Keratinocyte (primary cell): Measurements from ENCODE around the gene SLC6A3. TPM values are rescaled to one million over a fixed set of nuclear protein-coding genes. Genes with fewer than 3 reads are reported as not detected.

Experiments used
- DNase-seq: peaks from one replicate; pipeline ENCODE4 v3.0.0-alpha.2; 2011; ENCODE audit warnings: low read depth, missing footprints, low spot score
- FAIRE-seq: peaks from 2 replicates; lab custom pipeline; 2011; peaks lifted over from hg19 to GRCh38; lab: Jason Lieb, UNC
- H2AFZ ChIP-seq: 2 replicates; pipeline ENCODE4 v1.6.0; 2012; ENCODE audit warnings: low read length, control low read depth, inconsistent platforms; ENCODE audit not compliant: control insufficient read depth
- H3K27ac ChIP-seq: 2 replicates; pipeline ENCODE4 v1.5.1; 2011; ENCODE audit warnings: low read length; ENCODE audit not compliant: control insufficient read depth, insufficient read depth
- H3K27me3 ChIP-seq: 3 replicates; pipeline ENCODE4 v1.6.0; 2011; ENCODE audit warnings: low read length; ENCODE audit not compliant: control insufficient read depth, insufficient read depth; ENCODE audit errors: extremely low read depth
- H3K36me3 ChIP-seq, 2 experiments: 2 replicates in 1 of 2; 3 replicates in 1 of 2; pipeline ENCODE4 v1.5.1; 2011; ENCODE audit warnings: low read length in 2 of 2, mild to moderate bottlenecking in 1 of 2; ENCODE audit not compliant: control insufficient read depth in 2 of 2, insufficient read depth in 2 of 2; ENCODE audit errors: extremely low read depth in 1 of 2
- H3K4me1 ChIP-seq: 3 replicates; pipeline ENCODE4 v1.5.1; 2011; ENCODE audit warnings: low read length; ENCODE audit not compliant: control insufficient read depth, insufficient read depth; ENCODE audit errors: extremely low read depth
- H3K4me2 ChIP-seq: 3 replicates; pipeline ENCODE4 v1.6.0; 2011; ENCODE audit warnings: low read depth, low read length; ENCODE audit not compliant: control insufficient read depth, insufficient read depth; ENCODE audit errors: extremely low read depth
- H3K4me3 ChIP-seq, 3 experiments: fragments of 200-600 bp in 1 of 3; sonication (generic) in 1 of 3; 2 replicates in 2 of 3; 3 replicates in 1 of 3; pipeline ENCODE4 v1.5.1; 2011 to 2016; ENCODE audit warnings: low read length in 3 of 3, mild to moderate bottlenecking in 3 of 3, control low read depth in 2 of 3, inconsistent platforms in 1 of 3, low read depth in 1 of 3, mixed read lengths in 1 of 3, mixed run types in 1 of 3, moderate library complexity in 1 of 3; ENCODE audit not compliant: control insufficient read depth in 2 of 3, insufficient read depth in 2 of 3; ENCODE audit errors: extremely low read depth in 1 of 3
- H3K79me2 ChIP-seq: 2 replicates; pipeline ENCODE4 v1.6.0; 2012; ENCODE audit warnings: low read length; ENCODE audit not compliant: control insufficient read depth, insufficient read depth
- H3K9ac ChIP-seq: 3 replicates; pipeline ENCODE4 v1.6.0; 2011; ENCODE audit warnings: low read length; ENCODE audit not compliant: control insufficient read depth, insufficient read depth; ENCODE audit errors: extremely low read depth
- H3K9me1 ChIP-seq: 3 replicates; pipeline ENCODE4 v1.6.0; 2011; ENCODE audit warnings: low read length; ENCODE audit not compliant: control insufficient read depth, insufficient read depth; ENCODE audit errors: extremely low read depth
- H3K9me3 ChIP-seq: 2 replicates; pipeline ENCODE4 v1.5.1; 2012; ENCODE audit warnings: low read depth, low read length; ENCODE audit not compliant: control insufficient read depth
- H4K20me1 ChIP-seq: 3 replicates; pipeline ENCODE4 v1.6.0; 2011; ENCODE audit warnings: low read length; ENCODE audit not compliant: control insufficient read depth, insufficient read depth; ENCODE audit errors: extremely low read depth
- CTCF ChIP-seq, 3 experiments: IDR thresholded peaks in 1 of 3; conservative IDR thresholded peaks in 1 of 3; optimal IDR thresholded peaks in 1 of 3; 2 replicates in 2 of 3; 3 replicates in 1 of 3; pipeline versions ENCODE3 to v1.5.1; 2011; ENCODE audit warnings: low read length in 3 of 3, mild to moderate bottlenecking in 3 of 3, moderate library complexity in 2 of 3, control low read depth in 1 of 3, inconsistent platforms in 1 of 3; ENCODE audit not compliant: insufficient read depth in 2 of 3; ENCODE audit errors: extremely low read depth in 1 of 3
- EZH2 ChIP-seq: IDR thresholded peaks from one replicate; pipeline ENCODE4 v1.6.1; 2012; ENCODE audit warnings: inconsistent platforms, mild to moderate bottlenecking, low read length, moderate library complexity
- dilution Hi-C: fragments of 300-500 bp; cut with MboI; formaldehyde crosslinking; loops from one replicate; pipeline ENCODE4 v1.7.0; 2020; ENCODE audit warnings: low sequenced_read_pairs; ENCODE audit not compliant: extremely low pct_ligation_motif_present
- polyA plus RNA-seq, 5 experiments: library from polyadenylated mRNA; depleted of rRNA in 3 of 5; stranded (reverse) in 3 of 5; stranded (forward) in 1 of 5; unstranded in 1 of 5; fragments of >200 nt; gene quantifications; 1 replicate in 1 of 5; 2 replicates in 3 of 5; 3 replicates in 1 of 5; pipeline versions ENCODE4 v1.2.1 to v1.2.3, GENCODE V29; 2011 to 2012; ENCODE audit warnings: missing spikeins in 2 of 5, low read depth in 1 of 5, low replicate concordance in 1 of 5

SLC6A3 gene
- polyA plus RNA-seq, 1 donor (not counting 4 experiments of a cell fraction or from before 2014, with no cell fraction given) = 0.03 TPM

DNA sequence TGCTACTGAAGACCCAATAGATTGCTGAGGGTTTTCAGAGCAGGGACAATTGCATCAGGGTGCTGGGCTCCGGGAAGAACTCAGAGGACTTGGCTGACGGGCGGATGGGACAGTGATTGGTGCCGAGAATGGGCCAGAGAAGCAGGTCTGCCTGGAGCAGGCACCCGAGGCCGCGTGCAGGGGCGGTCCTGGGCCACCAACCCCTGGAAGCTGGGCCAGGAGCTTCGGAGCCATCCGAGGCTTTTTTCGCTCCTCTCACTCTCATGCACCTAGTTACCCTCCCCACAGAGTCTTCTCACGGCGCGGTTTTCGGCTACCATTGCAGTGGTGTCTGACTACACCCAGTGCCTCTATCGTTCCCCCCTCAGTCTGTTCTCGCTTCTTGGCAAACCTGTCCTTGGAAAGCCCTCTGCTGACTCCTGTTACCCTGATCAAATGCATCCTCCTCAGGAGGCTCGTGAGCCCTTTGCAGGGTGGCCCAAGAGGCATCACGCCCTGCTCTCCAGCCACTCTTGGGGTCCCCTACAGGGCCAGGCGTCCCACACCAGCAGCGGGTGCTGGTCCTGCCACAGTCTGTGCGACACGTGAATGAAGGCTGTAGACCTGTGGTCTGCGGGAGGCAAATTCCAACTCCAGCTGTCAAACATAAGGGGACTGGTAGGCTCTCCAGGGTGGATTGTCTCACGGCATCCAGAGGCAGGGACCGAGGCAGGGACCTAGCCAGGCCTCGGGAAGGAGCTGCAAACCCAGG lies 99.2 kb downstream of the SLC6A3 start:
- TF ChIP-seq CTCF (optimal IDR thresholded peaks at IDR 0.05 in 1 of 3, IDR thresholded peaks at IDR 0.05 in 1 of 3, conservative IDR thresholded peaks at IDR 0.05 in 1 of 3; ENCODE audit: extremely low read depth in 1 of 3, insufficient read depth in 2 of 3, low read length in 3 of 3) (no peak), EZH2 (no peak)
- peak overlapping the region; percentile 85 for H2AFZ ChIP-seq
- dilution Hi-C loops = no loop called here
- H4K20me1 ChIP-seq = no peaks in the 10 kb centered on the region
- H3K9me1 ChIP-seq = no peaks in the 10 kb centered on the region
- peak overlapping the region; percentile 96 for H3K9ac ChIP-seq
- peak overlapping the region; percentile 65 to 98 (median 97) for H3K4me3 ChIP-seq
- H3K4me1 ChIP-seq = peaks cover 16% of the 10 kb centered on the region
- peak overlapping the region; percentile 86 for H3K27ac ChIP-seq
- no peaks in the 10 kb centered on the region for H3K27me3 ChIP-seq
- FAIRE-seq (no peak), DNase-seq (no peak)
- no peaks in the 10 kb centered on the region for H3K9me3 ChIP-seq
- peaks cover 35% of the 10 kb centered on the region for H3K79me2 ChIP-seq
- peaks cover 12 to 16% of the 10 kb centered on the region in 2 experiments for H3K36me3 ChIP-seq
- peak overlapping the region; percentile 88 for H3K4me2 ChIP-seq

- no peak for FAIRE-seq
- H3K27ac ChIP-seq = peak within 1 kb of the TSS; percentile 86
Measured at GRCh38 chr5:1344975-1345838, 100.0 kb downstream of the SLC6A3 start, which contains the start of gene CLPTM1L. CLPTM1L (minus strand) TSS chr5:1345099; CDS start chr5:1344841, 258 bp downstream.

More at GRCh38 chr5:1344975-1345838, 100.0 kb downstream of the SLC6A3 start, which contains the start of gene CLPTM1L:
- no peaks in the 10 kb centered on the region for H3K27me3 ChIP-seq
- H3K4me3 ChIP-seq = peak within 1 kb of the TSS; percentile 65 to 98 (median 97)
- dilution Hi-C loops = no loop called here
- H4K20me1 ChIP-seq = no peaks in the 10 kb centered on the region
- H2AFZ ChIP-seq = peak within 1 kb of the TSS; percentile 85
- no peaks in the 10 kb centered on the region for H3K9me1 ChIP-seq
- peak within 1 kb of the TSS; percentile 90 for H3K4me2 ChIP-seq
- no peaks in the 10 kb centered on the region for H3K9me3 ChIP-seq
- H3K36me3 ChIP-seq = peaks cover 18 to 21% of the 10 kb centered on the region in 2 experiments
- peaks cover 39% of the 10 kb centered on the region for H3K79me2 ChIP-seq
- H3K9ac ChIP-seq = peak within 1 kb of the TSS; percentile 96
- DNase-seq = no peak
- TF ChIP-seq EZH2 (no peak), CTCF (optimal IDR thresholded peaks at IDR 0.05 in 1 of 3, IDR thresholded peaks at IDR 0.05 in 1 of 3, conservative IDR thresholded peaks at IDR 0.05 in 1 of 3; ENCODE audit: extremely low read depth in 1 of 3, insufficient read depth in 2 of 3, low read length in 3 of 3) (no peak)
- H3K4me1 ChIP-seq = peaks cover 16% of the 10 kb centered on the region
